SU-DHL-6 (cell line): ENCODE measurements around the gene DYSF.

ENCODE experiments used
- H2AFZ ChIP-seq: fragments of 200-600 bp; sonication (generic); 2 replicates; pipeline ENCODE4 v1.6.1; 2014; ENCODE audit warnings: low read depth, mild to moderate bottlenecking, moderate library complexity, mixed read lengths, antibody characterized with exemption, low read length; ENCODE audit not compliant: severe bottlenecking
- H3F3A ChIP-seq: fragments of 200-600 bp; shearing (Covaris generic); 2 replicates; pipeline ENCODE4 v1.6.0; 2016; ENCODE audit warnings: antibody characterized with exemption, mild to moderate bottlenecking; ENCODE audit not compliant: insufficient read depth
- H3K27ac ChIP-seq: fragments of 200-600 bp; sonication (generic); 2 replicates; pipeline ENCODE4 v1.5.1; 2016; ENCODE audit warnings: low read depth, mild to moderate bottlenecking, low read length, moderate library complexity, mixed read lengths
- H3K27me3 ChIP-seq: fragments of 200-600 bp; sonication (generic), shearing (Covaris generic); 2 replicates; pipeline ENCODE4 v1.6.0; 2014; ENCODE audit warnings: mild to moderate bottlenecking, low read length
- H3K36me3 ChIP-seq: fragments of 200-600 bp; sonication (generic); 2 replicates; pipeline ENCODE4 v1.6.1; 2014; ENCODE audit warnings: mild to moderate bottlenecking, low read length, mixed read lengths
- H3K4me2 ChIP-seq: fragments of 300-600, 200-600 bp; shearing (Covaris generic), sonication (generic); 2 replicates; pipeline ENCODE4 v1.6.0; 2014; ENCODE audit warnings: low read length, low read depth, mild to moderate bottlenecking; ENCODE audit not compliant: poor library complexity, severe bottlenecking
- H3K4me3 ChIP-seq: fragments of 200-600 bp; sonication (generic); 2 replicates; pipeline ENCODE4 v1.5.1; 2014; ENCODE audit warnings: antibody characterized with exemption, low read length, mild to moderate bottlenecking, mixed read lengths; ENCODE audit not compliant: insufficient read depth, poor library complexity, severe bottlenecking
- H3K79me2 ChIP-seq: fragments of 200-600 bp; sonication (generic); 2 replicates; pipeline ENCODE4 v1.6.1; 2014; ENCODE audit warnings: mild to moderate bottlenecking, low read length, moderate library complexity; ENCODE audit not compliant: insufficient read depth
- H3K9ac ChIP-seq: fragments of 200-600 bp; sonication (generic); 2 replicates; pipeline ENCODE4 v1.7.0; 2014; ENCODE audit warnings: mild to moderate bottlenecking, low read length
- H3K9me2 ChIP-seq: fragments of 200-600 bp; sonication (generic); replicated peaks from 2 replicates; pipeline ENCODE4 v1.6.1; 2014; ENCODE audit warnings: low read length; ENCODE audit not compliant: insufficient read depth
- H3K9me3 ChIP-seq: fragments of 200-600 bp; sonication (generic); 2 replicates; pipeline ENCODE4 v1.6.1; 2014; ENCODE audit warnings: low read length, mixed read lengths; ENCODE audit not compliant: insufficient read depth
- H4K20me1 ChIP-seq: fragments of 200-600 bp; sonication (generic); 2 replicates; pipeline ENCODE4 v1.6.1; 2014; ENCODE audit warnings: low read depth, mild to moderate bottlenecking, antibody characterized with exemption, low read length, moderate library complexity, mixed read lengths
- CTCF ChIP-seq: fragments of 200-600 bp; sonication (generic); IDR thresholded peaks from one replicate; pipeline ENCODE4 v1.5.1; 2017; ENCODE audit warnings: antibody characterized with exemption, mild to moderate bottlenecking, low read length, moderate library complexity; ENCODE audit not compliant: insufficient read depth, poor library complexity, severe bottlenecking
- EZH2phosphoT487 ChIP-seq: fragments of 200-600 bp; sonication (generic), shearing (Covaris generic); conservative IDR thresholded peaks from 2 replicates; pipeline ENCODE4 v1.6.1; 2018; ENCODE audit warnings: mild to moderate bottlenecking, antibody characterized with exemption, low read length, moderate library complexity, mixed read lengths

DYSF gene

GRCh38 chr2:71557321-71557720 is 104.0 kb downstream of the DYSF start:
- H3K79me2 ChIP-seq: no peaks in the 10 kb centered on the region
- no peaks in the 10 kb centered on the region for H3K27me3 ChIP-seq
- H3K9me3 ChIP-seq: no peaks in the 10 kb centered on the region
- H3K9ac ChIP-seq: no peak overlapping the region
- no peak overlapping the region for H3K4me3 ChIP-seq
- H3F3A ChIP-seq: no peaks in the 10 kb centered on the region
- no peak overlapping the region for H3K27ac ChIP-seq
- TF ChIP-seq EZH2phosphoT487 (no peak), CTCF (no peak)
- no peaks in the 10 kb centered on the region for H3K36me3 ChIP-seq
- H3K4me2 ChIP-seq: no peak overlapping the region
- no peaks in the 10 kb centered on the region for H4K20me1 ChIP-seq
- H3K9me2 ChIP-seq: no peaks in the 10 kb centered on the region
- H2AFZ ChIP-seq: no peak overlapping the region

GRCh38 chr2:71558300-71559051 is 105.1 kb downstream of the DYSF start:
- Histone ChIP-seq H3K27me3 (no peaks in the 10 kb centered on the region), H3K4me2 (no peak overlapping the region), H3K4me3 (no peak overlapping the region), H3K9me3 (no peaks in the 10 kb centered on the region), H3K36me3 (no peaks in the 10 kb centered on the region), H3K27ac (no peak overlapping the region), H3K79me2 (no peaks in the 10 kb centered on the region), H4K20me1 (no peaks in the 10 kb centered on the region), H2AFZ (no peak overlapping the region), H3K9ac (no peak overlapping the region), H3K9me2 (no peaks in the 10 kb centered on the region), H3F3A (no peaks in the 10 kb centered on the region)
- no peak for TF ChIP-seq CTCF
- no peak for TF ChIP-seq EZH2phosphoT487

- Histone ChIP-seq H3K9me2 (no peaks in the 10 kb centered on the region), H3K9me3 (no peaks in the 10 kb centered on the region), H2AFZ (no peak overlapping the region), H3K27ac (no peak overlapping the region), H3K4me2 (no peak overlapping the region), H3K9ac (no peak overlapping the region), H3K27me3 (no peaks in the 10 kb centered on the region), H3K4me3 (no peak overlapping the region), H4K20me1 (no peaks in the 10 kb centered on the region), H3K79me2 (no peaks in the 10 kb centered on the region), H3F3A (no peaks in the 10 kb centered on the region), H3K36me3 (no peaks in the 10 kb centered on the region)
- TF ChIP-seq CTCF: no peak
- TF ChIP-seq EZH2phosphoT487: no peak
These were observed 105.9 kb downstream of the DYSF start for GRCh38 chr2:71559080-71559827.
